ENCODE results near the gene GABBR2.
"Not testable (repeated sequence)": the region's sequence is repeated elsewhere in the genome, so short reads cannot be mapped to it uniquely, and the experiment has no call there.

Gene GABBR2

DNA sequence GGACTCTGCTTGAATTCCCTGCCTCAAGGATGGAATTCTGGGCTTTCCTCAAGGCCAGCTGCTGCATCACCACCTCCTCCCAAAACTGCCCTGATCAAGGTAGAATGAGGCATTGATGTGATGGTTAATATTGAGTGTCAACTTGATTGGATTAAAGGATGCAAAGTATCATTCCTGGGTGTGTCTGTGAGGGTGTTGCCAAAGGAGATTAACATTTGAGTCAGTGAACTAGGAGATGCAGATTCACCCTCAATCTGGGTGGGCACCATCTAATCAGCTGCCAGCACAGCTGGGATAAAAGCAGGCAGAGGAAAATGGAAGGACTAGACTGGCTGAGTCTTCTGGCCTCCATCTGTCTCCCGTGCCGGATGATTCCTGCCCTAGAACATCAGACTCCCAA, 23.9 kb downstream of the GABBR2 start:
- DNase-seq (ENCODE audit: low read depth) = not testable (repeated sequence)

DNA sequence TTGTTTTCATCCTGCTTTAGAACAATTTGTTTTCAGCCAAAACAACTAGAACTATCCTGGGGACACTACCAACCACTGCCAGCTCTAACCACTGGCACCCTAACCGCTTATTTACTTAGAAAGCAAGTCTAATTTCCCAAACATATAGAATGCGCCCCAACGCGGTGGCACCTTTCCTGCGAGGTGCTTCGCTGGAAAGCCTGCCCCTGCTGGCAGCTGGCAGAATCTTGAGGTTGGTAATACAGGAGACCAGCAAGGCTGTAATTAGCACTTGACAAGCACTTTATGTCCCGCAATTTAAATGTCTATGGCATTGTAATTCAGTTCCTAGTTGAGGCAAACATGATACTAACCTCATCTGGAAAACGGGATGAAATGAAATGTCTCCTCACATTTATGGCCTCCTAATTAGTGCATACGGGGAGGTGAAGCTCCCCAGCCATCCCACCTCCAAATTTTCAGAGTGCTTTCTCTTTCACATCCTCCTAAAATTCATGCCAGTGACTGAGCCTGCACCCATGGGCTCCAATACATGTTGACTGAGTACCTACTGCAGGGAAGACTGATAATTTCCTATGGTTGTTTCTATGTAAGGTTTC, 30.4 kb downstream of the GABBR2 start:
- peak; percentile 5 for DNase-seq (ENCODE audit: low read depth)

DNA sequence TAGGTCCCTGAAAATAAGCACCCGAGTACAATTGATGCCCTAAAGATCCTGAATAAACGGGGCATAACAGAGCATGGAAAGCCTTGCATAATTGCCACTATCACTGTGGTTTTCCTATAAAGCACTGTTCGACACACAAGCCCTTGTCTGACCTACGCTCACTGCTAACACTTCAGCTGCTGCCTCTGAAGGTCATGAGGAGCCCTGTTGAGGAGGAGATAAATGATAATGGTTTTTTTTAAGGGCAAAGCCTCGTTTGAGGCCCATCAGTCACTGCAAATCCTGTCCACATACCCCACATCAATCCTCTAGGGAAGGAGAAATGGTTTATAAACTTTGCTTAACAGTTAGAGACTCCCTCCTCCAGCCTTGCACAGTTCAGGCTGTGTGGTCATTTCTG, 35.1 kb downstream of the GABBR2 start:
- DNase-seq (ENCODE audit: low read depth) = no peak

DNA sequence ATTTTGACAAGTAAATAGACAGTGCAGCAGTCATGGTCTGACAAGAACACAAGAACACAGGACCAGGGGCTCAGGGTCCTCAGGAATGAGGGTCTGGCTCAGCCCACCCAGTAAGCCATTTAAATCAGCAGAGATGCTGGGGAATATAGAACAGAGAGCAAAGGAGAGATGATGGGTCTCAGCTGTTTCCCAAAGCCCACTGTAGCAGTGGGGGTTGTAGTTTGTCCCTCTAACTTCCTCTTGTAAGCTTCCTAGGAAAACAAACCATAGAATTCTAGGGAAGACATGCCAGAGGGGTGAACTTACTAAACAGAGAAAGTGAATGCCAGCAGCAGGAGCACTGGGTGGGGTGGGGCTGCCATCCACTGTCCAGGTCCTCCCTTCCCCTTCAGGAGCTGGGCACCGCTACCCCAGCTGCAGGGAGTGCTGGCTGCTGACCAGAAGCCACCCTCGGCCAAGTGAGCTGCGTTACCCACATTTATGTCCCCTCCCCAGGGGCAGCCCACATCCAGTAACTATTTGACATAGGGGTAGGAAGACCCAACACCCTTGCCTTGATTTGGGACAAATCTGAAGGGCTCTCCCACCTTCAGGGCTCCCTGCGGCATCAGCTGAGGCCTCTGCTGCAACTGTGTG, 41.6 kb downstream of the GABBR2 start:
- no peak for DNase-seq (ENCODE audit: low read depth)

GRCh38 chr9:98665501-98665900, 43.2 kb downstream of the GABBR2 start:
- DNase-seq (ENCODE audit: low read depth) = no peak

- DNase-seq (ENCODE audit: low read depth) = no peak
Observed at GRCh38 chr9:98660541-98660940, 48.2 kb downstream of the GABBR2 start.

DNA sequence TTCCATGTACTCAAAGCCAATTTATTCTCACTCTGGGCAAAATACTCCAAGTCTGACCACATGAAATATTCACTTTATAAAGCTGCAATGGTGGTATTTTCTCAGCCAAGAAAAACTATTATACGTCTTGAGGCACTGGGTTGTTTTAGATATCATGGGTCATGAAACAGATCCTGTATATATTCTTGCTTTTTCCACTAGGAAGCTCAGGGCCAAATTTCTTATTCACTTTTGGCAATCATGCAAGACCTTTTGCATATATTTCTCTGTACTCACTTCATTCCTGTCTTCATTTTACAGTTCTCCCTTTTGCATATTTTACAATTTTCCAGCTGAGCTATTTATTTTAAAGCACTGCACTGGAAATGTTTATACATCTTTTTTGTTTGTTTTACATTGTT, 49.8 kb downstream of the GABBR2 start:
- no peak for DNase-seq (ENCODE audit: low read depth)

DNA sequence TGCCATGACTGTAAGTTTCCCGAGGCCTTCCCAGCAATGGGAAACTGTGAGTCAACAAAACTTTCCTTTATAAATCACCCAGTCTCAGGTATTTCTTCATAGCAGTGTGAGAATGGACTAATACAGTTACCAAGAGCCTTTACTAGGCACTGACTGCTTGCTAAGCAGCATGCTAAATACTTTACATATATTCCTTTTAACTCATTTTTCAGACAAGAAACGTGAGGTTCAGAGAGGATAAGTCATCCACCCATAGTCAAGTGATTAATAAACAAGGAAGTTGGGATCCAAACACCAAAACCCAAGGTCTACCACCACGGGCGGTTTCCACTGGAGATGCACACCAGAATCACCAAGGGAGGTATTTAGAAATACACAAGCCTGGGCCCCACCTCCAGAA, 50.8 kb downstream of the GABBR2 start:
- no peak for DNase-seq (ENCODE audit: low read depth)

DNA sequence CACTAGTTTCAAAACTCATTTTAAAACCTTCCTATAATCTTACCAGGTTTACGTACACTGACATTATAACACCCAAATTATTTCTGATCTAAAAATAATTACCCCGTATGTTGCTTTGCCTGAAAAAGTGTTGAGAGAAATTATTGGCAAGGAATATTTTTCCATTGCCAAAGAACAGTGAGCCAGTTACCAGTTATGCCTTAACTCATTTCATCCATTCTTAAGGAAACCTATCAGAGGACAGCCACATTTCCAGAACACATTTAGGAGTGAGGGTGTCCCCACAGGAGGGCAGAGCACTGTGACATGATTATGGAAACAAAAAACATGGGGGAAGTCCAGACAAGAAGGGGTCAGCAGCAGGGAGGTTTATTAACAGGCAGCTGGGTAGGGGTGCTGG, 52.2 kb downstream of the GABBR2 start:
- DNase-seq (ENCODE audit: low read depth) = no peak

- not testable (repeated sequence) for DNase-seq (ENCODE audit: low read depth)
Observed at GRCh38 chr9:98655428-98655827, 53.3 kb downstream of the GABBR2 start.

GRCh38 chr9:98654247-98654646, 54.5 kb downstream of the GABBR2 start:
- no peak for DNase-seq (ENCODE audit: low read depth)

- DNase-seq (ENCODE audit: low read depth) = no peak
Observed at GRCh38 chr9:98652741-98653140, 56.0 kb downstream of the GABBR2 start.

DNA sequence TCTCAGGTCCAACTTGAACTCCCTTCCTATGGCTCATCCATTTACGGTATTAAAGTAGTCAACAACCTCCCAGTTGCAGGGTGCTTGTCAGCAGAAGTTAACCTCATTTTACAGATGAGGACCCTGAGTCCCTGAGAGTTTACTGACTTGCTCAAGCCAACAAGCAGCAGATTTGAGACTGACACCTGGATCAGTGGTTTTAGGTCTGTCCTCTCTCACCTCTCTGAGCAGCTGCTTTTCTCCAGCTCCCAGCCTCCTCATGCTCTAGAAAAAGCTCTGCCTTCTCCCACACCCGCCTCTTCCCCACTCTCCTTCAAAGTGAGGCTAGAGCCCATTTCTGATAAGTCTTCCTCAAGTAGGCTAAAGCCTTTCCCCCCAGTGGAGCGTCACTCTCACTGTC, 56.4 kb downstream of the GABBR2 start:
- no peak for DNase-seq (ENCODE audit: low read depth)

GRCh38 chr9:98647236-98647635, 61.5 kb downstream of the GABBR2 start:
- DNase-seq (ENCODE audit: low read depth) = no peak

GRCh38 chr9:98644011-98644410, 64.7 kb downstream of the GABBR2 start:
- no peak for DNase-seq (ENCODE audit: low read depth)

DNA sequence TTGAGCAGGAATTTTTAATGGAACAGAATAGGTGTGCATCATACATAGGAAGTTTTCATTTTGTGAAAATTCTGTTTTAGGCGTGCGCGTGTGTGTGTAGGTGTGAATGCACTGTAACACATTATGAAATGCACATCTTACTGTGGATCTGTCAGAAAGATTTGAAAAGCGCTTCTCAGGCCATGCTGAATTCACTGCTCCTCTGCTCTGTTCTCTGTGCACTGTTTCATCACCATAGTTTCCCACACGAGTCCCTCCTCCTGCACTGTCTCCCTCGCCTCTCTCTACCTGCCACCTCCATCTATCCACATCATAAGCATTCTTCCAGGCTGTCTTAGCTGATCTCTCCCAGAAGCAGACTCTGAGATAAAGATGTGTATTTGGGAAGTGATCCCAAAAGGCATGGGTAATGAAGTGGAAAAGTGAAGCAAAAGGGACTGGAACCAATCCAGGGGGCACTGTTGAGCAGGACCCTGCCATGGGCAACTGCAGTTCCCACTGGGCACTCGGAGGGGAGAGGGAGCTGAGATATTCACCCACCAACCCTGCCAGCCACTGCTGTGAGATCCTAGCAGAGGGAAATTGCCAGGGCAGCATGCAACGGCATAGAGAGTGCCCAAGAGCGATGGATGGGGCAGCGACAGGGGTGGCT, 65.9 kb downstream of the GABBR2 start:
- no peak for DNase-seq (ENCODE audit: low read depth)

GRCh38 chr9:98641695-98642094, 67.0 kb downstream of the GABBR2 start:
- no peak for DNase-seq (ENCODE audit: low read depth)

GRCh38 chr9:98640394-98640793, 68.3 kb downstream of the GABBR2 start:
- DNase-seq (ENCODE audit: low read depth) = no peak

DNA sequence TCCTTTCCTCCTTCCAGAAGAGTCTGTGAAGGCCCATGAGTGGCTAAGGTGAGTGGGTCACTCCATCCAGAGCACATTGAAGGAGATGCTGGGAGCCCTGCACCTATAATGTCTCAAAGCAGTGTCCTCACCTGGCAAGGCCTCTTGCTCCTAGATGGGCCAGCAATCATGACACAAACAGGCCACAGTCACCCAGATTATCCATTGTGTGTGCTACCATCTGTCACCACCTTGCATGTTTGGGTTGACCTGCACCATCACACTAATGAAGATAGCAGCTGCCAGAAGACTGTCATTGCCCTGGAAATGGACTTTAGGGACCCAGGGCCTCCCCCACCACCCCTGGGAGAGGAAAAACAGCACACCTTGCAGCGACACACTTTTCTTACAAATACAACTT, 69.6 kb downstream of the GABBR2 start:
- no peak for DNase-seq (ENCODE audit: low read depth)

- DNase-seq (ENCODE audit: low read depth) = no peak
Observed at GRCh38 chr9:98637381-98637780, 71.4 kb downstream of the GABBR2 start.

GRCh38 chr9:98635374-98635773, 73.4 kb downstream of the GABBR2 start:
- no peak for DNase-seq (ENCODE audit: low read depth)

DNA sequence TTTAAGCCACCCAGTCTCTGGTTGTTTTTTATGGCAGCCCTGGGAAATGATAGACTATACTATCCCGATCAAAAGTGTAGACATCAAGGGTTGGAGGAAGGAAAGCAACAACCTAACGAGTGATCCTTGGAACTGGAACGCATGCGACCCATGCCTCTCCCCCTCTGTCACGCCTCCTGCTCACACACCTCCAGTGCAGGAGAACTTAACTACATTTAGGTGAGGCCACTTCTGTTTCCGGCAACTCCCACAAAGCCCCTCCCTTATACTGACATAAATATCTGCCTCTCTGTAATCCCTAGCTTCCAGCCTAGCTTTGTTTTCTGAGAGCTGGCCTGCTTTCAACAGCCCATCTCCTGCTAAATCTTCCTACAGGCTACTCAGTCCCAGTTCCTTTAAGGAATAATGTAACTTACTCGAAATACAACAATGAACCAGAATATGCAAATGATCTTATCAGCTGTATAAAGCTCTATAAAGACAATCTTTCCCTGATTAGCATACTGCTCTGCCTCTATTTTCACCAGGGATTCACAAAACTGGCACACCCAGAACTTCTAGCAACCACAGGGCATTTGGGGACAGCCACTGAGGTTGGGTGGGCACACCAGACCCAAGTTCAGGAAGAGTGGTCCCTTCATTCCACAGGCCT, 73.9 kb downstream of the GABBR2 start:
- no peak for DNase-seq (ENCODE audit: low read depth)

- no peak for DNase-seq (ENCODE audit: low read depth)
Observed at GRCh38 chr9:98632839-98633238, 75.9 kb downstream of the GABBR2 start.

Measured in activated T-cell treated with anti-CD3 and anti-CD28 coated beads for 48 hours (primary cell).